IMR-90 (cell line): ENCODE results near the gene PAX2. TPM values are rescaled to one million over a fixed set of nuclear protein-coding genes. Genes with fewer than 3 reads are reported as not detected.

Experiments used
- ATAC-seq: fragments of 200-7000 bp; cut with Tn5 transposase; 2 replicates; pipeline ENCODE4 v1.9.1; 2020; ENCODE audit warnings: low read depth, mild to moderate bottlenecking, moderate library complexity
- BruUV-seq: library from RNA; stranded (reverse); fragments of 400-500 nt; replicated peaks from 2 replicates; lab custom pipeline; 2021; lab: Mats Ljungman, UMichigan
- CTCF ChIA-PET: fragments of 300-600 bp; formaldehyde crosslinking; extraction: SDS; loops from one replicate; lab custom pipeline; 2021; ENCODE audit warnings: antibody characterized with exemption; lab: Yijun Ruan, JAX
- POLR2A ChIA-PET: fragments of 300-600 bp; sonication (Branson Sonifier 250); formaldehyde crosslinking; loops from one replicate; lab custom pipeline; 2022; ENCODE audit warnings: antibody characterized with exemption; ENCODE audit not compliant: unreplicated experiment; lab: Charles Lee
- DNase-seq: peaks from one replicate; pipeline ENCODE4 v3.0.0; 2013
- H2AFZ ChIP-seq: replicated peaks from 2 replicates; pipeline ENCODE3; 2013; ENCODE audit warnings: low read length, mild to moderate bottlenecking; ENCODE audit not compliant: poor library complexity
- H2AK5ac ChIP-seq: 2 replicates; pipeline ENCODE4 v1.6.1; 2013; ENCODE audit warnings: low read depth, low read length, inconsistent platforms
- H2AK9ac ChIP-seq: replicated peaks from 2 replicates; pipeline ENCODE3; 2013; ENCODE audit warnings: mild to moderate bottlenecking, low read depth, low read length, moderate library complexity; ENCODE audit not compliant: poor library complexity
- H2BK120ac ChIP-seq: 2 replicates; pipeline ENCODE4 v1.6.1; 2013; ENCODE audit warnings: low read depth, low read length, inconsistent platforms
- H2BK15ac ChIP-seq: 3 replicates; pipeline ENCODE4 v1.6.1; 2013; ENCODE audit warnings: low read depth, low read length, inconsistent platforms
- H2BK20ac ChIP-seq: 2 replicates; pipeline ENCODE4 v1.6.1; 2013; ENCODE audit warnings: low read depth, mild to moderate bottlenecking, inconsistent platforms, low read length, moderate library complexity
- H2BK5ac ChIP-seq: 2 replicates; pipeline ENCODE4 v1.6.1; 2013; ENCODE audit warnings: mild to moderate bottlenecking, low read depth, low read length, inconsistent platforms; ENCODE audit not compliant: poor library complexity, severe bottlenecking
- H3K14ac ChIP-seq: replicated peaks from 2 replicates; pipeline ENCODE4 v1.6.1; 2013; ENCODE audit warnings: low read depth, low read length, inconsistent platforms
- H3K18ac ChIP-seq: 2 replicates; pipeline ENCODE4 v1.6.1; 2013; ENCODE audit warnings: low read depth, low read length, control low read depth
- H3K23ac ChIP-seq: 2 replicates; pipeline ENCODE4 v1.6.1; 2013; ENCODE audit warnings: low read depth, low read length, inconsistent platforms
- H3K27ac ChIP-seq: 2 replicates; pipeline ENCODE4 v1.5.1; 2013; ENCODE audit warnings: mild to moderate bottlenecking, control low read depth, low read length; ENCODE audit not compliant: insufficient read depth
- H3K27me3 ChIP-seq: 2 replicates; pipeline ENCODE4 v1.6.1; 2013; ENCODE audit warnings: low read length; ENCODE audit not compliant: control insufficient read depth, insufficient read depth
- H3K36me3 ChIP-seq: 2 replicates; pipeline ENCODE4 v1.6.1; 2013; ENCODE audit warnings: low read length, mixed read lengths; ENCODE audit not compliant: control insufficient read depth, insufficient read depth
- H3K4ac ChIP-seq: 2 replicates; pipeline ENCODE4 v1.6.1; 2013; ENCODE audit warnings: low read depth, low read length, inconsistent platforms
- H3K4me1 ChIP-seq: 2 replicates; pipeline ENCODE4 v1.6.1; 2013; ENCODE audit warnings: low read length, mixed read lengths; ENCODE audit not compliant: control insufficient read depth, insufficient read depth
- H3K4me2 ChIP-seq: 2 replicates; pipeline ENCODE4 v1.6.1; 2013; ENCODE audit warnings: low read depth, mild to moderate bottlenecking, control low read depth, low read length, moderate library complexity
- H3K4me3 ChIP-seq: 2 replicates; pipeline ENCODE4 v1.5.1; 2013; ENCODE audit warnings: low read depth, mild to moderate bottlenecking, control low read depth, low read length, moderate library complexity; ENCODE audit not compliant: insufficient read depth
- H3K56ac ChIP-seq: 2 replicates; pipeline ENCODE4 v1.6.1; 2013; ENCODE audit warnings: low read length, inconsistent platforms; ENCODE audit not compliant: insufficient read depth; ENCODE audit errors: extremely low read depth
- H3K79me1 ChIP-seq, 2 experiments: 2 replicates each; pipeline ENCODE4 v1.6.1; 2013; ENCODE audit warnings: low read length in 2 of 2, inconsistent platforms in 1 of 2, low read depth in 1 of 2
- H3K9ac ChIP-seq: 2 replicates; pipeline ENCODE4 v1.6.1; 2013; ENCODE audit warnings: low read depth, low read length, control low read depth
- H3K9me1 ChIP-seq: 2 replicates; pipeline ENCODE4 v1.6.1; 2013; ENCODE audit warnings: low read length, inconsistent platforms; ENCODE audit not compliant: insufficient read depth
- H3K9me3 ChIP-seq: 2 replicates; pipeline ENCODE4 v1.6.1; 2013; ENCODE audit warnings: low read length; ENCODE audit not compliant: control insufficient read depth, insufficient read depth
- H4K20me1 ChIP-seq: 2 replicates; pipeline ENCODE4 v1.6.1; 2013; ENCODE audit warnings: low read length, inconsistent platforms; ENCODE audit not compliant: insufficient read depth
- H4K5ac ChIP-seq: 2 replicates; pipeline ENCODE4 v1.6.1; 2013; ENCODE audit warnings: mild to moderate bottlenecking, low read depth, low read length, control low read depth
- H4K8ac ChIP-seq, 2 experiments: 2 replicates each; pipeline ENCODE4 v1.6.1; 2013; ENCODE audit warnings: low read depth in 2 of 2, low read length in 2 of 2, control low read depth in 1 of 2, inconsistent platforms in 1 of 2
- H4K91ac ChIP-seq: 2 replicates; pipeline ENCODE4 v1.6.1; 2013; ENCODE audit warnings: low read depth, low read length, inconsistent platforms; ENCODE audit not compliant: insufficient read depth
- MAFK ChIP-seq: IDR thresholded peaks from 2 replicates; pipeline ENCODE4 v1.6.1; 2012; ENCODE audit warnings: low read depth, low read length, improper control_type of control experiment
- MXI1 ChIP-seq: IDR thresholded peaks from 2 replicates; pipeline ENCODE4 v1.6.1; 2012; ENCODE audit warnings: low read depth, mild to moderate bottlenecking, low read length, moderate library complexity, borderline replicate concordance
- NFE2L2 ChIP-seq: fragments of 150-350 bp; IDR thresholded peaks from 2 replicates; pipeline ENCODE4 v1.6.1; 2016; ENCODE audit warnings: low read depth, mild to moderate bottlenecking, low read length
- WGBS, 2 experiments: methylation state at CpG; one replicate each; pipeline versions ENCODE4 v1.1.5 to v1.1.7; 2013; ENCODE audit warnings: missing lambda C conversion rate in 2 of 2; ENCODE audit not compliant: insufficient read length in 1 of 2; ENCODE audit errors: extremely low coverage in 2 of 2; 5-methylcytosine and 5-hydroxymethylcytosine counted together
- dilution Hi-C: fragments of 300-500 bp; cut with HindIII; formaldehyde crosslinking; loops from one replicate; pipeline ENCODE4 v1.14.3; 2018; ENCODE audit warnings: low sequenced_read_pairs; ENCODE audit not compliant: unreplicated experiment
- in situ Hi-C: fragments of 300-500 bp; cut with MboI; formaldehyde crosslinking; loops from 3 replicates; pipeline ENCODE4 v1.14.3; 2019; ENCODE audit warnings: low sequenced_read_pairs, inconsistent platforms, mixed read lengths
- intact Hi-C: fragments of 100-400 bp; cut with micrococcal nuclease; formaldehyde crosslinking; loops from 2 replicates; pipeline ENCODE4 v1.10.0; 2022
- polyA plus RNA-seq, 3 experiments: library from polyadenylated mRNA; depleted of rRNA; stranded (reverse); fragments of >200 nt; gene quantifications; 2 replicates each; pipeline ENCODE4 v1.2.3, GENCODE V29; 2012; ENCODE audit warnings: low replicate concordance in 1 of 3
- total RNA-seq: library from RNA; depleted of rRNA; stranded (reverse); fragments of >200 nt; gene quantifications from 2 replicates; pipeline ENCODE4 v1.2.3, GENCODE V29; 2012

PAX2 gene
- total and polyA plus RNA-seq, 2 of the 4 experiments (the other 2 are of a cell fraction) = not detected

DNA sequence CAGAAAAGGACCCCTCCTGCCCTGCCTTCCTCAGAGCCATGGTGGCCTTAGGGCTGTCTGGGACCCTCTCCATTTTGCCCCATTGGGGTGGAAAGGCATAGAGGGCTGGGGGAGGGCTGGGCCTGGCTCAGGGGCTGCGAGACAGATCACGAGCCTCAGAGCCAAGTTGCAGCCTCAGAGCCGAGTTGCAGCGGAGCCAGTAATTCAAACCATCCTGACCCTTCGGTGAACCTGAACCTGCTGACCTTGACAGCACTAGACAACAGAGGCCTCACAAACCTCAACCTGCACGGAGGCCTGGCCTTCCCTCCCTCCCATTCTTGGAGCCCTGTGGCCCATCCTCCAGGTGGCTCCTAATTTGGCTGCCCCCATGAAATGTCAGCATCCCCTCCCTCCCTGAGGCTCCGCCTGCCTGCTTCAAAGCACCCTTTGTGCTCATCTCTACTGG, 45.4 kb downstream of the PAX2 start:
- Histone ChIP-seq H2AFZ (no peak overlapping the region), H3K9me3 (no peaks in the 10 kb centered on the region), H4K5ac (no peak overlapping the region), H2BK5ac (no peak overlapping the region), H3K14ac (no peak overlapping the region), H3K4me2 (no peak overlapping the region), H2BK120ac (no peak overlapping the region), H3K9ac (no peak overlapping the region), H2BK15ac (no peak overlapping the region), H3K36me3 (no peaks in the 10 kb centered on the region), H3K4me1 (no peaks in the 10 kb centered on the region), H3K56ac (no peak overlapping the region), H4K91ac (no peak overlapping the region), H3K27me3 (peaks cover 52% of the 10 kb centered on the region), H3K23ac (no peak overlapping the region), H2BK20ac (no peak overlapping the region), H3K27ac (no peak overlapping the region), H4K8ac (no peak overlapping the region), H3K4ac (no peak overlapping the region), H4K20me1 (no peaks in the 10 kb centered on the region), H2AK5ac (no peak overlapping the region), H3K4me3 (no peak overlapping the region), H3K18ac (no peak overlapping the region), H3K79me1 (no peaks in the 10 kb centered on the region), H3K9me1 (no peaks in the 10 kb centered on the region), H2AK9ac (no peak overlapping the region)
- no TSS peak for BruUV-seq
- DNase-seq (no peak), ATAC-seq (no peak)
- in situ Hi-C loops = no loop called here
- dilution Hi-C loops = no loop called here
- ChIA-PET CTCF (no interaction called here), POLR2A (no interaction called here)
- TF ChIP-seq MAFK = no peak
- no peak for TF ChIP-seq NFE2L2
- no peak for TF ChIP-seq MXI1
- intact Hi-C loops = no loop called here
- 27% methylated on average over 3 of the region's 7 CpGs; no CpG with 5 or more reads in 1 of the 2 experiments for WGBS, 2 experiments
